AG04449 (cell line): ENCODE data around the gene NFIA.

Experiments
- CTCF ChIA-PET: fragments of 350-600 bp; formaldehyde crosslinking; extraction: SDS; loops from one replicate; lab custom pipeline; 2021; ENCODE audit warnings: antibody characterized with exemption; lab: Yijun Ruan, JAX
- POLR2A ChIA-PET: fragments of 400-600, 350-600 bp; formaldehyde crosslinking; extraction: SDS; loops from one replicate; lab custom pipeline; 2020; ENCODE audit warnings: antibody characterized with exemption, inconsistent platforms; lab: Yijun Ruan, JAX
- DNase-seq: peaks from one replicate; pipeline ENCODE4 v3.0.0-alpha.2; 2010; ENCODE audit warnings: low read depth, low spot score
- H3K4me3 ChIP-seq: 2 replicates; pipeline ENCODE4 v1.5.1; 2011; ENCODE audit warnings: low read depth, mild to moderate bottlenecking, control low read depth, low read length
- TF ChIP-seq, protein P1 (sequence below): IDR thresholded peaks from one replicate; pipeline ENCODE4 v1.5.1; 2011; ENCODE audit warnings: mild to moderate bottlenecking, moderate library complexity, low read length, control low read depth, inconsistent platforms; ENCODE audit not compliant: insufficient read depth; ENCODE audit errors: missing control alignments

NFIA gene

DNA sequence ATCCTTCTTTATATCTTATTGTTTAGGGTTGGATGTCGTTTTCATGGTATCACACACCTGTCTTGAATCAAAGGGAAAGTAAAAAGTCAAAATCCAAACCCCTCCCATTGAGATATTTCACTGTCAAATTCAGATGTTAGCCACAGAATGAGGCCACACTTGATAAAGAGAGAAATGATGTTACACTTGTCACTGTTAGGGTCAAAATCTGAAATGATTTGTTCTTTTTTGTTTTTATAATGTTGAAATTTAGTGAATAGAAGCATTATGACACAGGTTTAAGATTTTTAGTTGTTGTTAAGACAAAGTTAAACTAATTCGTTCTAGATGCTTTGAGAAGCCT, 13.1 kb downstream of the NFIA start:
- TF ChIP-seq, protein P1, sequence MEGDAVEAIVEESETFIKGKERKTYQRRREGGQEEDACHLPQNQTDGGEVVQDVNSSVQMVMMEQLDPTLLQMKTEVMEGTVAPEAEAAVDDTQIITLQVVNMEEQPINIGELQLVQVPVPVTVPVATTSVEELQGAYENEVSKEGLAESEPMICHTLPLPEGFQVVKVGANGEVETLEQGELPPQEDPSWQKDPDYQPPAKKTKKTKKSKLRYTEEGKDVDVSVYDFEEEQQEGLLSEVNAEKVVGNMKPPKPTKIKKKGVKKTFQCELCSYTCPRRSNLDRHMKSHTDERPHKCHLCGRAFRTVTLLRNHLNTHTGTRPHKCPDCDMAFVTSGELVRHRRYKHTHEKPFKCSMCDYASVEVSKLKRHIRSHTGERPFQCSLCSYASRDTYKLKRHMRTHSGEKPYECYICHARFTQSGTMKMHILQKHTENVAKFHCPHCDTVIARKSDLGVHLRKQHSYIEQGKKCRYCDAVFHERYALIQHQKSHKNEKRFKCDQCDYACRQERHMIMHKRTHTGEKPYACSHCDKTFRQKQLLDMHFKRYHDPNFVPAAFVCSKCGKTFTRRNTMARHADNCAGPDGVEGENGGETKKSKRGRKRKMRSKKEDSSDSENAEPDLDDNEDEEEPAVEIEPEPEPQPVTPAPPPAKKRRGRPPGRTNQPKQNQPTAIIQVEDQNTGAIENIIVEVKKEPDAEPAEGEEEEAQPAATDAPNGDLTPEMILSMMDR: no peak
- DNase-seq: no peak
- no peak overlapping the region for H3K4me3 ChIP-seq
- POLR2A ChIA-PET: no interaction called here
- CTCF ChIA-PET: no interaction called here

DNA sequence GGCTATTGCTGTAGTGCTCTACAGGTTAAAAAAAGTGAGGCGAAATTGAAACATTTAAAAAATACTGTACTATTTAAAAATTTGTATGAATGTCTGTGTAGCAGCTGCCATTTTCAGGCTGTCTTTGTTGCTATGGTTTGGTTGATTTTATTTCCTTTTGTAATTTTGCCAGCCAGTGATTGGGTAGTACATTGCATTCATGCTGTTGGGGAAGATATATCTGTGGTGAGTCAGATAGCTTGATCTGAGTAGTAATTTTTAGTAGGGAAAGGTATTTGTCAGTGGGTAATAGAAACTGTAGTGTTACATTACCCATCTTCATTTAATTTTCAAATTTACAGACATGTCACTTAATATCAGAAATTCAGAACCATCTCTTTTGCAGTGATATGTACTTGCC, 15.0 kb downstream of the NFIA start:
- POLR2A ChIA-PET: no interaction called here
- TF ChIP-seq, protein P1: no peak
- peak; percentile 34 for DNase-seq
- no peak overlapping the region for H3K4me3 ChIP-seq
- CTCF ChIA-PET: interaction anchor here (1.3 to 2.0 kb wide), 3 partner anchors 11 to 48 kb away, joined by 3 to 6 read pairs (median 5); no protein-coding TSS in a partner anchor

DNA sequence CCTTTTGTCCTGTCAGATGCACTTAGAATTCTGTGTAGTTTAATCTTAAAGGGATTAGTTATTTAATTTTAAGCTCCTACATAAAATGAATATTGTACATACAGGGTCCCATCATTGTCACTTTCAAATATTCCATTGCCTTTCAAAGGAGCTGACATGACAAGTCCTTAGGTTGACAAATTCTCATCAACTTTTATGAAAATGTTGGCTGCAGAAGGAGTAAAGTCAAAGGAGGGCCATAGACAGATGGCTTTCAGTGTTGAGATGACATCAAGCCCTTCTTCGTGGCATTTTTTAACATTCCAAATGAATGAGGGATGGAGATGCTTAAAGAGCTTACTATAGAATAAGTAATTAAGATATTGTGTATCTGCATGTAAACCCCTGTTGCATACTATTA, 15.4 kb downstream of the NFIA start:
- POLR2A ChIA-PET: no interaction called here
- no peak for DNase-seq
- CTCF ChIA-PET: interaction anchor here (1.3 to 2.3 kb wide), 4 partner anchors 12 to 48 kb away, joined by 3 to 6 read pairs (median 6); no protein-coding TSS in a partner anchor
- H3K4me3 ChIP-seq: no peak overlapping the region
- TF ChIP-seq, protein P1: no peak

DNA sequence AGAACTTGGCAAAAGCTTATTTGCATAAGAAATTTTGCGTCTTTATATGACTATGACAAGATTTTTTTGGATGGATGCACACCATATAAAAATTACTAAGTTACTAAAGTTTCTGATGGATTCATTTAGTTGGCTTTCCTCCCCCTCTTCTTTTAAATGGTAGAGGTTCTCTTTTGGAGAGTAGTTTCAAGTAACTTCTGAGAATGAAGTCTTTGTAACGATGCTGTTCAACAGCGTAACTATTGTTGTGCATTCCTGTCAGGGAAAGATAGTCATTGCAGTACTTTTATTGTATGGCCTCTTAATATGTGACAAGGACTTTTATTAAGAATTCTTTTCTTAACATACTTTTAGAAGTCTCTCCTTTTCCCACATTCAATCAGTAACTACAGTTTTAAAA, 16.0 kb downstream of the NFIA start:
- ChIA-PET CTCF (interaction anchor here (1.3 to 2.3 kb wide), 3 partner anchors 18 to 49 kb away, joined by 3 to 6 read pairs (median 6); no protein-coding TSS in a partner anchor), POLR2A (no interaction called here)
- no peak for DNase-seq
- TF ChIP-seq, protein P1: no peak
- no peak overlapping the region for H3K4me3 ChIP-seq

DNA sequence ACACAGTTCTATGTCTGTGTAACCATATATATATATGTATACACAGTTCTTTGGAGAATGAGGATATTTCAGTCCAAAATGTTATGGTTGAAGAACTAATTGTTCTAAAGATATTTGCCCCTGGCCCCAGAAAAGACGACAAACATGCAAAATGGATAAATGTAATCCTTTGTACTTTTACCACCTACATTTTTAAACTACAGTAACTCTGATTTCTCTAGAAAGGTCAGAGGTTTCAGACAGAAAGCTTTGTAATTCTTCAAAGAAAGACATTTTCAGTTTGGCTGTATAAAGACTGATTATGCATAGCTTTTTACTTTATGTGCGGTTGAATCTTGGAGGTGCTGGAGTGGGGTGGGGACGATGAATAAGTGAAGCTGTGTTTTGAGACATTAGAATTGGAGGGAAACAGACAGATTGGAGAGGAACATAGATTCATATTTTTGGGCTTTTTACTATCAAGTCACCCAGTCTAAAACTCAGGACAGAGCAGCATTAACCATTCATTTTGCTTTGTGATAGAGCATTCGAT, 16.6 kb downstream of the NFIA start:
- DNase-seq: no peak
- ChIA-PET CTCF (interaction anchor here (2.3 kb wide), 1 partner anchor 19 kb away, joined by 6 read pairs; no protein-coding TSS in a partner anchor), POLR2A (no interaction called here)
- TF ChIP-seq, protein P1: no peak
- H3K4me3 ChIP-seq: no peak overlapping the region

DNA sequence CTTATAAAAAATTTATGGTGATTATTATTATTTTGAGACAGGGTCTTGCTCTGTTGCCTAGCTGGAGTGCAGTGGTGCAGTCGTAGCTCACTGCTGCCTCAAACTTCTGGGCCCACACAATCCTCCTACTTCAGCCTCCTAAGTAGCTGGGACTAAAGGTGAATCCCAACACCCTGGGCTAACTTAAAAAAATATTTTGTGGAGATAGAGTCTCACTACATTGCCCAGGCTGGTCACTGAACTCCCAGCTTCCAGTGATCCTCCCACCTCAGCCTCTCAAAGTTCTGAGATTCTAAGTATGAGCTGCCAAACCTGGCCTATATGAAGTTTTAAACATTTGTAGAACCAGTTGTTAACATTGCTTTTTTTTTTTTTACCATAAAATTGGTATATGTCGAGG, 18.2 kb downstream of the NFIA start:
- DNase-seq: no peak
- CTCF ChIA-PET: no interaction called here
- POLR2A ChIA-PET: interaction anchor here (0.6 kb wide), 1 partner anchor 18 kb away, joined by 3 read pairs; the partner anchor contains the start of gene NFIA
- no peak overlapping the region for H3K4me3 ChIP-seq
- TF ChIP-seq, protein P1: no peak
